ENCODE measurements around the gene SH3BP1.
A peak's percentile ranks its signal among the peaks of the same experiment; 100 is the strongest.
"Not testable (repeated sequence)": the region's sequence is repeated elsewhere in the genome, so short reads cannot be mapped to it uniquely, and the experiment has no call there.

SH3BP1 gene

DNA sequence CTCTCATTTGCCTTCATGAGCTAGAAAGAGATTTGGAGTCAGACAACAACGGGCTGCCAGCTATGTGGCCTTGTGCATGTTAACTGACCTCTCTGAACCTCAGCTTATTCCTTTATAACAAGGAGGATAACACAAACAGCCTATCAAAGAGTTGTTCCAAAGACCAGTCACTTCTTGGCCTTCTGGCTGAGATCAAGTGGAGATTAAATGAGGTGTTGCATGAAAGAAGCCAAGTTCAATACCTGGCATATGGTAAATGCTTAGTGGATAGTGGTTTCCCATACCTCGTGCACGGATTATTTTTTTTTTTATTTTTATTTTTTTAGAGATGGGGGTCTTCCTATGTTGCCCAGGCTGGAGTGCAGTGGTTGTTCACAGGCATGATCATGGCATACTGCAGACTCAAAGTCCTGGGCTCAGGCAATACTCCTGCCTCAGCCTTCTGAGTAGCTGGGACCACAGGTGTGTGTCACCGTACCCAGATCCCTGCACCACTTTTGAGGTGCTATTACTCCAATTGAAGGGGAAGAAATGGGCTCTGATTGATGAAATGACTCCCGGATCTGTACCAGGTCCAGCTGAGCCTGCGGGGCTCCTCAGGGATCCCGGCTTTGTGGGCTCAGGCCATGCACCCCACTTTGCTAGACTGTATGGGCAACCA, 40.9 kb downstream of the SH3BP1 start:
- DNase-seq, result no peak

DNA sequence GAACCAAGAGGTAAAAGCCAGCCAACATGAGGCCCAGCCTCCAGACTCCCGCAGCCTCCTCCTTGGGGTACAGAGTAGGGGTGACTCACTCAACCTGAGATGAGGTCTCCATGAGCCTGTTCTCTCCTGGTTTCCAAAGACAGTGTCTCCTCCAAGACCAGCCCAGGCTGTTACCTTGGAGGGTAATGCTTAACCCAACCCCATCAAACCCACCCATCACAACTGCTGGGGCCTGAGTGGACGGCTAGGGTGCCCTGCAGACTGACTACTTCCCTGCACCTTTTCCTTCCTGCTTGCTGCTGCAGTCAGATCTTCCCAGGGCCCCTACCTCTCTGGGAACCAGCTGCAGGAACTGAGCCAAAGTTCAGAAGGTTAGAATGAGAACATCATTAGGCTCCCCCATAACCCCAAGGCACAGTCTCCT, 41.5 kb downstream of the SH3BP1 start:
- no peak for DNase-seq

DNA sequence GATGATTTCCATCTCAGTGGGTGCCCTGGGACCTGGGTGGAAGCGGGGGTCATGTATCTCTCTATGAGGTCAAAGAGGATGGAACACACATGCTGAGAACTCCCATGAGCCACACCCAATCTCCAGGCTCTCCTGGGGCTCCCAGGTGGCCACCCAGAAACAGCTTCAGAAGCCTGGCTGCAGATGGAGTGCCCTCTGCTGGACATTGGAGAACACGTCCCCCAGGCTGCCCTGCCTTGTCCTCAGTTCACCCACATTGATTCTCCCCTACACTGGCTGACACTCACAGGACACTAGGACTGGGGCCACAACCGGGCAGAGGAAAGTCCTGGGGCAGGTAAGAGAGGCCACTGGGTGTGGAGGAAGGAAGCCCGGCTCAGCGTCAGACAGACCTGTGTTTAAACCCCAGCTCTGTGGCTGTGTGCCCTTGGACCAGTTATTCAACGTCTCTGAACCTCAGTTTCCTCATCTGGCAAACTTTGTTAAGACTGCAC, 42.1 kb downstream of the SH3BP1 start:
- DNase-seq, result peak; percentile 47

DNA sequence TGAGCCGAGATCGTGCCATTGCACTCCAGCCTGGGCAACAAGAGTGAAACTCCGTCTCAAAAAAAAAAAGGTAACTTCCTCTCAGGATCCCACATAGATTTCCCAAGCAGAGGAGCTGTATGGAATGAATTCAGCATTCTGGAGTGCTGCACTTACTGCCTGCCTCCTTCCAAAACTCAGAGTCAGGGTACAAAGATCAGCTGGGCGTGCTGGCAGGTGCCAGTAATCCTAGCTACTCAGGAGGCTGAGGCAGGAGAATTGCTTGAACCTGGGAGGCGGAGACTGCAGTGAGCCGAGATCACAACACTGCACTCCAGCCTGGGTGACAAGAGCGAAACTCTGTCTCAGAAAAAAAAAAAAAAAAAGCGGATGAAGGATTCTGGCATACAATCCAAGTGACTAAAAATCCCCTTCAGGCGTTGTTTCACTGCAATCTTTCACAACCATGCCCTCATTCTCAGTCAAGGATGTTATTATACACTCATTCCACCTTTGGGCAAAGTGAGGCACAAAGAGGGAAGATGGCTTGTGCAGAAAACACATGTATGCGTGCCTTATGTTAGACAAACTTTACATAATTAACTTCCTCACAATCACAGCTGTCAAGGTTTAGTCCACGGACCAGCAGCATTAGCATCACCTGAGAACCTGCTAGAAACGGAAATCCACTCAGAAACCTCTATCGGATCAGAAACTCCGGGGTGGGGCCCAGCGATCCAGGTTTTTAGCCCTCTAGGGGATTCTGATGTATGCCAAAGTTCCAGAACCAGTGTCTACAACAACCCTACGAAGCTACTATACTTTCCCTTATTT, 45.5 kb downstream of the SH3BP1 start:
- no peak for DNase-seq

DNA sequence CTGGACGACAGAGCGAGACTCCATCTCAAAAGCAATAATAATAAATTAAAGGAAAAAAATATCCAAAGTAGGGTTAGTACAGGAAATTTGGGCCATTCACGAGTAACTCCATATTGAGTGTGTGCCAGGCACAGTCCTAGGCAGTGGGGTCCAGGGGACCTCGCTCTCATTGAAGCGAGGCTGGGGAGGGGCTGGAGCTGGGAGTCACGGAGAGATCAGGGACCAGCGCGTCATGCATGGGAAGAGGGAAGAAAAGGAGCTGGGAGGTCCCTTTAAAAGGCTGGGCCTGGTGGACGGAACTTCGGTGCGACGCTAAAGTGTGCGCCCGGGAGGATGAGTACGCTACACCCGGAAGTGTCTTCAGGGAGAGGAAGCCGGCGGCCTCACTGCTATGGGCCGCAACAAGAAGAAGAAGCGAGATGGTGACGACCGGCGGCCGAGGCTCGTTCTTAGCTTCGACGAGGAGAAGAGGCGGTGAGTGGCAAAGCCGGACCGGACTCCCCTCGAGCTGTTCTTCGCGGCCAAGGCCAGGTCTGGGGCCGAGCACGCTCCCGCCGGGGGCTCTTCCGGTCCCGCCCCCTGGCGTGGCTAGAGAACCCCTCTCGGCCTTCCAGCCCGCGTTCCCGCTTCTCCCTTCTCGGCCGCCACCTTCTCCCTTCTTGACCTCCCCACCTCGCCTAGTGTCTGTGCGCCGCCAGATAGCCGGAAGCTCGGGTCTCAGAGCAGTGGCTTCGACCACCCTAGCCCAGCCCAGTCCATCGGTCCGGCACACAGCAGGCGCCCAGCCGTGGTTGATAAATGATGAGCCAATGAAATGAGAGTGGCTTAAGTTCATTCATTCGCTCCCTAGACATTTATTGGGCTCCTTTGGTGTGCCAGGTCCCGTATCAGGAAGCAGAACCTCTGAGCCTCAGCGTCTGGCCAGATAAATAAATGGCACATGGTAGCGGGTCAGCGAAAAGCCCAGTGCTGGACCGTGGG, 46.8 kb downstream of the SH3BP1 start, which contains the start of gene NOL12:
Gene NOL12, plus strand, starts transcription at position 342 of the 981 bp plus-strand sequence. Its CDS starts 50 bp downstream, at position 392.
- DNase-seq, result peak; percentile 47

DNA sequence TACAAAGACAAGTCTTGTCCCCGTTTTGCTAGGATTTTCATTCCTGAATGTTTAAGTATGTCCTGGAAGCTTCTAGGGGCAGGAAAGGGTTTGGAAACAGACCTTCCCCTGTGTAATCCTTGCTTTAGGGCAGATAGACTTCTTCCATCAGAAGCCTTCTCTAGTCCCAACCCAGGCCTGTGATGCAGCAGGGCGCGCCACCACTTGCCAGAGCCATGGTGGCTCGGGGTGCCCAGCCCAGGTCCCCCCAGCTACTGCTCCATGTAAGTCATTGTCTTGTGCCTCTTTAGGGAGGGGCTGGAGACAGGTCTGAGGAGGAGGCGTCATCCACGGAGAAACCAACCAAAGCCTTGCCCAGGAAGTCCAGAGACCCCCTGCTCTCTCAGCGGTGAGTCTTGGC, 50.9 kb downstream of the SH3BP1 start:
- DNase-seq, result no peak

DNA sequence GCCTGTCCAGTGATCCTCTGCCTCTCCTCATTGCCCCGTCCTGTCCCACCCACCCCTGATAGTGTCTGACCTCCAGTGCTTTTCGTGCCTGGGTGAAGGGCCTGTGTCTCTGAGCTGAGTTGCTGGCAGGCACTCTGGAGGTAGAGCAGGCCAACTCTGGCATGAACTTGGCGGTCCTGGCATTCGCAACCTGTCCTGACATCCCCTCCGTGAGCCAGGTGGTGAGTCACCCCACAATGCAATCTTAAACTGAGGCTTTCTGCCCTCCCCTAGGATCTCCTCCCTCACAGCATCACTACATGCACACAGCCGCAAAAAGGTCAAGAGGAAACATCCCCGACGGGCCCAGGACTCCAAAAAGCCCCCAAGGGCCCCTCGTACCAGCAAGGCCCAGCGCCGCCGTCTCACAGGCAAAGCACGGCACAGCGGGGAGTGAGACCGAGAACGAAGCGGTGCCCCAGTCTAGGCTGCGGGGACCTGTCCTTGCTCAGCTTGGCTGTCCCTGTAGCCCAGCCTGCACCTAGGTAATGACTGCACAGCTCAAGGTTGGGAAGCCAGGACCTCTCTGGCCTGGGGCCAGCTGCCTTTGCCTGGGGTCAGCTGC, 51.5 kb downstream of the SH3BP1 start:
- DNase-seq, result no peak

DNA sequence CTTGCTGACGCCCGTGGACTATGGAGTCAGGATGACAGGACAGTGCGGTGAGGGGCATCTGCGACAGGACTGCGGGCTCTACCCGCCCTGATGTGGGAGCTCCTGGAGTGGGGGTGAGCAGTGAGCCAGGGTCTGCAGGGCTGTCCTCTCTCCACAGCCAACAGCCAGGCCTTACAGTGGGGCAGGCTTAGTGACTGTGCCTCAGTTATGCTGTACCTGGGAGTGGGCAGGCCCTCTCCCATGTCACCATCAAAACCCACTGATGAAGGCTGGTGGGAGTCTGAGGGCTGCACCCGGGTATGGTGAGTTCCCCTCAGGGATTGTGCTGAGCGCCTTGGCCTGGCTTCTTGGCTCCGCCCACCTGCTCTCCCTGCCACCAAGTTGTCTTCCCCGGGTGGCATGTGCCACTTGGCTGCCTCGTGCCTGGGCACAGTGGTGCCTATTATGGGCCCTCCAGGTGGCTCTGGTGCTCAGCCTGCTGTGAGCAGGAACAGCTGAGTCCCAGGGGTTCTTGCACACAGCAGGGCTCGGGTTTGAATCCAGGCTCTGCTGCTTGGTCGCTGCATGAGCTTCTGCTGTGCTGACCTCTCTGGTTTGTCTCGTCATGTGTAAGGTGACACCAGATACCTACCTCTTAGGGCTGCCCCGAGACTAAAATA, 53.3 kb downstream of the SH3BP1 start:
- DNase-seq, result no peak

DNA sequence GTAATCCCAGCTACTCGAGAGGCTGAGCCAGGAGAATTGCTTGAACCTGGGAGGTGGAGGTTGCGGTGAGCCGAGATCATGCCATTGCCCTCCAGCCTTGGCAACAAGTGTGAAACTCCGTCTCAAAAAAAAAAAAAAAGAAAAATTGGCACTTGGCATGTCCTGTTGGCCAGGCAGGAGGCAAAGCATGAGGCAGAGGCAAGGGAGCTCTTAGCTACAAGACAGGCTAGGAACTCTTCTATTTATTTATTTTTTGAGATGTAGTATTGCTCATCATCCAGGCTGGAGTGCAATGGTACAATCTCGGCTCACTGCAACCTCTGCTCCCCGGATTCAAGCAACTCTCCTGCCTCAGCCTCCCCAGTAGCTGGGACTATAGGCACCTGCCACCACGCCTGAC, 54.7 kb downstream of the SH3BP1 start:
- not testable (repeated sequence) for DNase-seq

DNA sequence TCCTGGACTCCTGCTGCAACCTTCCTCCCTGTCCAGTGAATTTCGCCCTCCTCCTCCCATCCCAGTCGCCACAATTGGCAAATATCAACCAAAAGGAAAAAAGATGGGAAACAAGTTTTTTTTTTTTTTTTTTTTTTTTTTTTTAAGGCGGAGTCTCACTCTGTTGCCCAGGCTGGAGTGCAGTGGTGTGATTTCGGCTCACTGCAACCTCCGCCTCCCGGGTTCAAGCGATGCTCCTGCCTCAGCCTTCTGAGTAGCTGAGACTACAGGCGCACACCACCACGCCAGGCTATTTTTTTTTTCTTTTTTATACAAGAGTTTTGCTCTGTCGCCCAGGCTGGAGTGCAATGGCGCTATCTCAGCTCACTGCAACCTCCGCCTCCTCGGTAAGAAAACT, 56.8 kb downstream of the SH3BP1 start:
- not testable (repeated sequence) for DNase-seq

DNA sequence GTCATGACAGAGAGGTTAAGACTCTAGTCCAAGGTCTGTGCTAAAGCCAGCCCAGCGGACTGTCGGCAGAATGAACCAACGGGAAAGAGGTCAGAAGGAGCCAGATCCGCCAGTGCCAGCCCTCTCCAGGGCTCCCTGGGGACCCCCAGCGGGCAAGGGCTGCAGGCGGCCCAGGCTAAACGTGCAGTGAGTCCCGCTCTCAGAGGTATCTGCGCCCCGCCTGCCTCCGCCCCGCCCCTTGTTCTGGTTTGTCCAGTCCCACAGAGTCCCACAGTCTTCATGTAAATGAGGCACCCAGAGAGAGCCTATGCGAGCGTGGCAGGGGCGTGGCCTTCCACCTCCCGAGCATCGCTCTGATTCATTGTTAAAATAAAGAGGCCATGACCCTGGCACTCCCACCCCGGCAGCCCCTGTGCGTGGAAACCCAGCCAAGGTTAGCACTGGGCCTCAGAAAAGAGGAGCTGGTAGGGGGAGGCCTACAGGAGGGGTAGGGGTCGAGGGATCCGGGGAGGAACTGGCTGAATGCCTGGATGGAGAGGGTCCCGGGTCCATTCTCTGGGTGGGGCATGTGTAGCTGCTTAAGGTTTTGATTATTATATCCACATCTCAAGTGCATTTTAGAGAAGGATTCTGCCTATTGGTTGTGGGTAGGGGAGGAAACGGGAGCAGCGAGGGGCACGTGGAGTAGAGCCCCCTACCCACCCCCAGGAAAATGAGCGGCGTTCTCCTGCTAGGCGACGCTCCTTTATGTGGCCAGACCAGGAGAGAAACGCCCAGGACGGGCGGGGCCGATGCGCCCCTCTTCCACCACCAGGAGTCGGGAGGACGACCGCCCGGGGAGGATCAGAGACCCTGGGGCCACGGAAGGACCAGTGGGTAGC, 57.4 kb downstream of the SH3BP1 start, which contains the start of gene TRIOBP:
Gene TRIOBP, plus strand, starts transcription at position 392 of the 881 bp plus-strand sequence. CDS start 4,318 bp downstream, outside the sequence.
- DNase-seq, result peak; percentile 92

DNA sequence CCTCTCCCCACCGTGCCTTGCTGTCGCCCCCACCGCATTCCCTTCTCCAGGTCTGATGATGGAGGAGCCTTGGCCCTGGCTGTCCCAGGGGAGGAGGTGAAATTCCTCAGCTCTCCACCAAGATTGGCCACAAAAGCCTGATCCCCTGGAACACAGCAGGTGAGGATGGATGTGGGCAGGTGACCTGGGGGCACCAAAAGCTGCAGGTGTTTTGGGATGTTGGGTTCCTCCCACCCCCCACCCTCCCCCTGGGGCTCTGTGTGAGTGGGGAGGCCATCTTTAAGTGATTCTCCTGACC, 58.0 kb downstream of the SH3BP1 start:
- DNase-seq, result no peak

DNA sequence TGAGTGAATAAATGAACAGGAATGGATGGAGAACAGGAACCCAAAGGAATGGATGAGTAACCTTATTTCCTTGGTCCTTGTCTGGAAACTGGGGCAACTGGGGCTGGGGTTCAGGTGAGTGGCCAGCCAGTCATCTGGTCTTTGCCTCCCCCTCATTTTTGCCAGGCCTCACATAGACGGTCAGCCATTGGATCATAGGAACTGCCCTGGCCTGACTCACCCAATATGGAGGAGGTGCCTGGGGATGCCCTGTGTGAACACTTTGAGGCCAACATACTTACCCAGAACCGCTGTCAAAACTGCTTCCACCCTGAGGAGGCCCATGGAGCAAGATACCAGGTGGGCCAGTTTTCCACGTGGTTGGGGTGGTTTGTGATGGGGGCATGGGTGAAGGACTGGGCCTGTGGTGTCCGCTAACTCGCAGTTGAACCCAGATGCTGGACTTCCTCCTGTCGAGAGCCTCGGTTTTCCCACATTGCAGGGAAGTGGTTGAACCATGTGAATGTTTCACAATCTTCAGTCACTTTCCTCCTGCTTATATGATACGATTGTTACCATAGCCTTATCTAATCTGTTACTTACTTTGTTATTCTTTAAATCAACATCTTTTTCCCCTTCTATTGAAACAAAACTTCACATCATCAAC, 61.8 kb downstream of the SH3BP1 start:
- no peak for DNase-seq

DNA sequence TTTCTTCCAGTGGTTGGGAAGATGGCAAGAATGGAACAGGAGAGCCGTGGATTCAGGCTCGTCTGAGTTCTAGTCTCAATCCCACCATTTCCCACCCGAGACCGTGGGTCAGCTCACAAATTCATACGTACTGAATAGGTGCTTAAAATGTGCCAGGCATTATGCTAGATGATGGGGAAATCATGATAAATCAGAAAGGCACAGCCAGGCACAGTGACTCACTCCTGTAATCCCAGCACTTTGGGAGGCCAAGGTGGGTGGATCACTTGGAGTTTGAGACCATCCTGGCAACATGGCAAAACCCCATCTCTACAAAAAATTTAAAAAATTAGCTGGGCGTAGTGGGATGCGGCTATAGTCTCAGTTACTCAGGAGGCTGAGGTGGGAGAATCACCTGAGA, 64.4 kb downstream of the SH3BP1 start:
- DNase-seq, result no peak

DNA sequence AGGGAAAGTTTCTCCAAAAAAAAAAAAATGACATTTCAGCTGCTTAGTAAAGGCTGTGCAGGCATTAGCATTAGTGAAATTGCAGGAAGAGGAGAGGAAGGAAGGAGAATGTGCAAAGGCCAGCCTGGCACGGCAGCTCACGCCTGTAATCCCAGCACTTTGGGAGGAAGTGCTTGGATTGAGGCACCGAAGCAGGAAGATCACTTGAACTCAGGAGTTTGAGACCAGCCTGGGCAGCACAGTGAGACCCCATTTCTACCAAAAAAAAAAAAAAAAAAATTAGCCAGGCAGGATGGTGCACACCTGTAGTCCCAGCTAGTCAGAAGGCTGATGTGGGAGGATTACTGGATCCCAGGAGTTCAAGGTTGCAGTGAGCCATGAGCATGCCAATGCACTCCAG, 65.2 kb downstream of the SH3BP1 start:
- DNase-seq, result no peak

DNA sequence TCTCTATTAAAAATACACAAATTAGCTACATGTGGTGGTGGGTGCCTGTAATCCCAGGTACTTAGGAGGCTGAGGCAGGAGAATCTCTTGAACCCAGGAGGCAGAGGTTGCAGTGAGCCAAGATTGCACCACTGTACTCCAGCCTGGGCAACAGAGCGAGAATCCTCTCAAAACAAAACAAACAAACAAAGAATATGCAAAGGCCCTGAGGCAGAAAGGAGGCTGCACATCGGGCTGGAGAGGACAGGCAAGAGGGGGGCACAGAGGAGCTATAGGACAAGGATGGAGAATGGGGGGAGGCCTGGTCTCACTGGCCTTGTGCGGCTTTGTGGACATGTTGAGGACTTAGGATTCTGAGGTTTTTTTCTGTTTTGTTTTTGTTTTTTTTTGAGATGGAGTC, 65.7 kb downstream of the SH3BP1 start:
- no peak for DNase-seq

All from GOT3 (cell line).